Measurements from ENCODE around the gene ZNF200. TPM values are rescaled to one million over a fixed set of nuclear protein-coding genes. Genes with fewer than 3 reads are reported as not detected.
"Not testable (repeated sequence)": the region's sequence is repeated elsewhere in the genome, so short reads cannot be mapped to it uniquely, and the experiment has no call there.

Gene ZNF200, protein sequence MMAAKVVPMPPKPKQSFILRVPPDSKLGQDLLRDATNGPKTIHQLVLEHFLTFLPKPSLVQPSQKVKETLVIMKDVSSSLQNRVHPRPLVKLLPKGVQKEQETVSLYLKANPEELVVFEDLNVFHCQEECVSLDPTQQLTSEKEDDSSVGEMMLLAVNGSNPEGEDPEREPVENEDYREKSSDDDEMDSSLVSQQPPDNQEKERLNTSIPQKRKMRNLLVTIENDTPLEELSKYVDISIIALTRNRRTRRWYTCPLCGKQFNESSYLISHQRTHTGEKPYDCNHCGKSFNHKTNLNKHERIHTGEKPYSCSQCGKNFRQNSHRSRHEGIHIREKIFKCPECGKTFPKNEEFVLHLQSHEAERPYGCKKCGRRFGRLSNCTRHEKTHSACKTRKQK
- 10 to 100 TPM in 3 of 8 experiments, 1 to 10 TPM in 5; 7.3 to 14.8 (median 9.3) TPM for total RNA-seq

DNA sequence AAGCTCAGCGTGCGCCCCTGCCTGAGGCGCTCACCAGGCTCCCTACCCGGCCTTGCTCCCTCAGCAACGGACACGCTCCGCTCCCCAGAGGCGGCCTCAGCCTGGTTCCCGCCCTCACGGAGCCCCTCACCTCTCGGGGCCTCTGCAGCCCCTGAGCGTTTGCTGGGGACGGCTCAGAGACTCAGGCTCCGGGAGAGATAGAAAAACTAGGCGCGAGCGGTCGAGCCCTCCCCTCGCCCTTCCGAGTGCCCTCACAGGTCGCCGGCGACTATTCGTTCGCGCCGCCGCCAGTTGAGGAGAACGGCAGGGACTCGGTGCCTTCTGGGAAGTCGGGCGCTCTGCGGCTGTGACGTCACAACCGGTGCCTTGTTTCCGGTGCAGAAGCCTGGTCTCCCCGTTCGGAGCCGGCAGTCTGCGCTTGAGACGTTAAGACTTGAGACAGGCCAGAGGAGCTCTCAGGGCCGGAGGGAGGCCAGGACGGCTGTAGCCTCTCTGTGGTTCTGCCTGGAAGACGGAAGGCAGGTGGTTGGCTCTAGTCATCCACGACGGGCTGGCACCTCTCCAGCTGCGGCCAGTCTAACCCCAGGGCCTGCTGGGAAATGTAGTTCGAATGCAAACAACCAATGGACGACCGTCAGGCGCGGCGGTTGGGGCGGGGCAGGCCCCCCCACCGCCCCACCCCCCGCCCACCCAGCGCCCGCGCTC lies at the start of gene ZNF200:
TSS of gene ZNF200 (minus strand) at position 302 of the 705 bp plus-strand sequence. CDS start 1,403 bp downstream, outside the sequence.
- 2 to 3% (median 2%) methylated on average over 6 to 7 of the region's 59 CpGs; no CpG with 5 or more reads in 7 of the 10 experiments for WGBS, 10 experiments
- peaks cover 5 to 6% of the 10 kb centered on the region in 2 donors for H3K4me1 ChIP-seq (replicated peaks in 1 of 2)
- peak within 1 kb of the TSS; percentile 78 to 99 (median 95) for H3K4me3 ChIP-seq
- in situ Hi-C loops (cut with MboI; ENCODE audit: low pct_unique_long_range_greater_than_20kb in 2 of 9, low sequenced_read_pairs in 9 of 9, unreplicated experiment in 9 of 9) = no loop called here
- ATAC-seq (replicated peaks in 6 of 8) = peak; percentile 96 to 99 (median 98)
- peak within 1 kb of the TSS; percentile 96 to 99 for H3K27ac ChIP-seq

DNA sequence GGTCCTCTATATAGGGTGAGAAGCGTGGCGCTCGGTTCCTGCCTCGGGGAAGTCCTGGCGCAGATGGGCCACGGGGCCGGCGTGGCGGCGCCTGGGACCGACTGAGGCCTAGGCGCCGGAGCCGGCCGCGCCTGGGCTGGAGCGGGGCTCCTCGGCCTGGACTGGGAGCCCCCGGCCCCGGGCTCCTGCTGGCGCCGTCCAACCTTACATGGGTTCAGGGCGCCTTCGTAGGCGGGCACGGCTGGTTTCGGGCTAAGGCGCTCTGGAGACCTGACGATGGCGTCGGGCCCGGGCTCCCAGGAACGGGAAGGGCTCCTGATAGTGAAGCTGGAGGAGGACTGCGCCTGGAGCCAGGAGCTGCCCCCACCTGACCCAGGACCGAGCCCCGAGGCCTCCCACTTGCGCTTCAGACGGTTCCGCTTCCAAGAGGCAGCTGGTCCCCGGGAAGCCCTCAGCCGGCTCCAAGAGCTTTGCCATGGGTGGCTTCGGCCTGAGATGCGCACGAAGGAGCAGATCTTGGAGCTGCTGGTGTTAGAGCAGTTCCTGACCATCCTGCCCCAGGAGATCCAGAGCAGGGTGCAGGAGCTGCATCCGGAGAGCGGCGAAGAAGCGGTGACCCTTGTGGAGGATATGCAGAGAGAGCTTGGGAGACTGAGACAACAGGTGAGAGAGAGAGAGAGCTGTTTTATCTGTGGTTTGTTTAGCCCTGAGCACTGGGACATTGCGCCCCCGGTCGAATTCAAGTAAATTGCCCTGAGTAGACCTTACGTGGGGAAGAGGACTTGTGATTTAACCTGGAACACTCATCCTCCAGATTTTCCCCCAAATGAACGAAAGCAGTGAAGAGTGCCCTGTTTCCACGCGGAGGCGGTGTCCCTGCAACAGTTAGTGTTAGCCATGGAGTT lies 48.8 kb upstream of the ZNF200 start:
- H3K4me3 ChIP-seq = peak overlapping the region; percentile 61 to 92 (median 82)
- peak in 3 of 8 experiments; percentile 3 to 9 (median 3) for ATAC-seq (replicated peaks in 6 of 8)
- in situ Hi-C loops (cut with MboI; ENCODE audit: low pct_unique_long_range_greater_than_20kb in 2 of 9, low sequenced_read_pairs in 9 of 9, unreplicated experiment in 9 of 9) = no loop called here
- peaks cover 5 to 15% of the 10 kb centered on the region in 2 donors for H3K4me1 ChIP-seq (replicated peaks in 1 of 2)
- 0 to 70% (median 10%) methylated on average over 1 to 18 of the region's 56 CpGs; no CpG with 5 or more reads in 2 of the 10 experiments for WGBS, 10 experiments
- H3K27ac ChIP-seq = peak overlapping the region; percentile 97 to 99

DNA sequence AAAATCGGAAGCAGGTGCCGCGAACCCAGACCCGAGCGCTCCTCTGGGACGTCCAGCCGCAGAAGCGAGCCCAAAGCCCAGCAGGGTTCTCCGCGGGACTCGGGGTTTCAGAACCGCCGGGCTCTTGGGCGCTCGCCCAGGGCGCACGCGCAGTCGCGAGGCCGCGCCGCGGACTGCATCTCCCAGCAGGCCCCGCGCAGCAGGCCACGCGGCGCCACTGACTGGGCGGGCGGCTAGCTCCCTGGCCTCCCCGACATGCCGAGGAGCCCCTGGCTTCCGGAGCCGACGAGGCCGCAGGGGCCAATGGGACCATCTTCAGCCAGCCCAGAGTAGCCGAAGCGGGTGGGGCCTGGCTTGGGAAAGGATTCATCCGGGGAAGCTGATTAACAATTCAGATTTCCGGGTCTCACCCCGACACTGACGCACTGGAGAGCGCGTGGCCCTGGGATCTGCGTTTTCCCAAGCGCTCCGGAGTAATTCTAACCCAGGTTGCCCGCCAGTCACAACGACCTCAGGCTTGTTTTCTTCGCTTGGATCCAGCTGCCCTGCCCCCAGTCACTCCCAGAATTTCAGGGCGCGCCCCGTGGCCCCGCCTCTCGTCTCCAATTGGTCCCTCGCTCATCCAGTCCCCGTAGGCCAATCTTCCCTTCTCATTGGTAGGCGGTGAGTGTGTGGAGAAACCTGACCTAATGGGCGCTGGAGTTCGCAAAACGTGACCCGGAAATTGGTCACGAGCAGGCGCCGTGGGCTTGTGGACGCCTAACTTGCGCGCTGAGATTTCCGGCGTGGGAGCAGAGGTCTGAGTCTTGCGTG lies 48.0 kb upstream of the ZNF200 start, which contains the start of gene ZNF263:
TSS of gene ZNF263 (plus strand) at position 762 of the 813 bp plus-strand sequence. CDS start 328 bp downstream, outside the sequence.
- WGBS, 10 experiments = 0 to 3% (median 0%) methylated on average over 1 to 15 of the region's 72 CpGs; no CpG with 5 or more reads in 4 of the 10 experiments
- in situ Hi-C loops (cut with MboI; ENCODE audit: low pct_unique_long_range_greater_than_20kb in 2 of 9, low sequenced_read_pairs in 9 of 9, unreplicated experiment in 9 of 9) = no loop called here
- H3K4me1 ChIP-seq (replicated peaks in 1 of 2) = peaks cover 5 to 15% of the 10 kb centered on the region in 2 donors

DNA sequence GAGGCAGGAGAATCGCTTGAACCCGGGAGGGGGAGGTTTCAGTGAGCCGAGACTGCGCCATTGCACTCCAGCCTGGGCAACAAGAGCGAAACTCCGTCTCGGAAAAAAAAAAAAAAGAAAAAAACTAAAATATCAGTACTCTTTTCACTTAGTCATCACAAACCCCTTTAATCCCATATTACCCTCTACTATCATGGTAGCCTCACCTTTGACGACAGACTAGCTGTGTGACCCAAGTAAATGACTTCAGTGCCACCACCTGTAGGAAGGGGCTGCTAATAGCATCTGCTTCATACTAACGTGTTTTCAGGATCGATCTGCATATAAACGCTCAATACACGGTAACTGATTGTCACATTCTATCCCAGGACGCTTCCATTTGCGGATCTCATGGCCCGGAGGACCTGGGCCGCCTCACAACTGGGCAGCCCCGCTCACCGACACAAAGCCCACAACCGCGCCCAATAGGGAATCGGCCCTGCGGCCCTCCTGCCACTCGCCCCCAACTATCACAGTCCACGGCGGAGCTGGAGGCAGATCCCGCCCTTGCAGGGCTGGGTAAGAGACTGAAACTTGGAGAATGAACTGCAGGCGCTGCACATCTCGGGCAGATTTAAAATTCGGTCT lies 47.3 kb upstream of the ZNF200 start:
- peak overlapping the region; percentile 97 to 99 for H3K27ac ChIP-seq
- peak; percentile 31 to 62 (median 54) for ATAC-seq (replicated peaks in 6 of 8)
- in situ Hi-C loops (cut with MboI; ENCODE audit: low pct_unique_long_range_greater_than_20kb in 2 of 9, low sequenced_read_pairs in 9 of 9, unreplicated experiment in 9 of 9) = no loop called here
- H3K4me3 ChIP-seq = peak overlapping the region; percentile 61 to 92 (median 82)
- 0 to 81% (median 12%) methylated on average over 3 to 13 of the region's 29 CpGs; no CpG with 5 or more reads in 5 of the 10 experiments for WGBS, 10 experiments
- peaks cover 5 to 15% of the 10 kb centered on the region in 2 donors for H3K4me1 ChIP-seq (replicated peaks in 1 of 2)

More for the DNA sequence above, 48.0 kb upstream of the ZNF200 start, which contains the start of gene ZNF263:
- Histone ChIP-seq H3K4me3 (peak within 1 kb of the TSS; percentile 61 to 92 (median 82)), H3K27ac (peak within 1 kb of the TSS; percentile 97 to 99)
- ATAC-seq (replicated peaks in 6 of 8) = peak; percentile 83 to 90 (median 88)

DNA sequence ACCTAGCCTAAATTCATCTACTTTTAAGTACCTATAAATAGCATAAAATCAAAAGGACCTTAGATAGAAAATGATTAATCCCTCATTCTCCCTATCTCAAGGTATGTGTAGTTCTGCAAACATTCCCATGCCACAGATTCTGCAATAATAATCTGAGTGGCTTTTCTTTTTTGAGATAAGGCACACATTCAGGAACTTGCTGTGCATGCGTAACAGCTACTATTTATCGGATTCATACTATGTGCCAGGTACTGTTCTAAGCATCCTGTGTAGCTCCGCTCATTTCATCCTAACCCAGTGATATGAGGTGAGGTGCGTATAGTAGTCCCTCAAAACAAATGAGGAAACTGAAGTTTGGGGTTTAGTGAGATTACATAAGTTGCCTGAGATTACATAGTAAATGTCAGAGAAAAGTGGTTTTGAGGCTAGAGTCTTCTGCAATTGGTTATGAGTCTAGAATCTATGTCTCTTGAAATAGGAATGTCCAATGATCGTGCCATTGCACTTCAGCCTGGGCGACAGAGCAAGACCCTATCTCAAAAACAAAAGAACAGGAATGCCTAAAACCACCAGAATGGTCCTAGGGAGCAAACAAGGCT lies 46.4 kb upstream of the ZNF200 start:
- in situ Hi-C loops (cut with MboI; ENCODE audit: low pct_unique_long_range_greater_than_20kb in 2 of 9, low sequenced_read_pairs in 9 of 9, unreplicated experiment in 9 of 9) = no loop called here
- ATAC-seq (replicated peaks in 6 of 8) = no peak
- Histone ChIP-seq H3K27ac (peak overlapping the region in 1 of 2 donors; percentile 99), H3K4me3 (no peak overlapping the region), H3K4me1 (replicated peaks in 1 of 2) (peaks cover 5 to 15% of the 10 kb centered on the region in 2 donors)
- WGBS, 10 experiments = 92 to 100% (median 100%) methylated on average over 1 to 6 of the region's 6 CpGs; no CpG with 5 or more reads in 1 of the 10 experiments

DNA sequence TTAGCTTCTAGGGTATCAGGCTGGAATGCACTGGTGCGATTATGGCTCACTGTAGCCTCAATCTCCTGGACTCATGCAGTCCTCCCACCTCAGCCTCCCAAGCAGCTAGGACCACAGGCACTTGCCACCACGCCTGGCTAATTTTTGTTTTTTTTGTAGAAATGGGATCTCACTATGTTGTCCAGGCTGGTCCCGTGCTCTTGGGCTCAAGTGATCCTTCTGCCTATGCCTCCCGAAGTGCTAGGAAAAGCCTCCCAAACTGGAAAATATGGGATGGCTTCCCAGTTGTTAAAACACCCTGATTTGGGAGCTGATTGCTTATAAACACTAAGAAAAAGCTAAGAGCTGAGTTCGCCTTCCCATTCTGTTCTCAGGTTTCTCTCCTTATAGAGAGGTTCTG lies 41.7 kb upstream of the ZNF200 start:
- no peak for ATAC-seq (replicated peaks in 6 of 8)
- Histone ChIP-seq H3K4me1 (replicated peaks in 1 of 2) (peaks cover 0 to under 1% of the 10 kb centered on the region in 2 donors), H3K27ac (no peak overlapping the region), H3K4me3 (no peak overlapping the region)
- 29 to 88% (median 67%) methylated on average over 1 to 5 of the region's 5 CpGs; no CpG with 5 or more reads in 2 of the 10 experiments for WGBS, 10 experiments
- in situ Hi-C loops (cut with MboI; ENCODE audit: low pct_unique_long_range_greater_than_20kb in 2 of 9, low sequenced_read_pairs in 9 of 9, unreplicated experiment in 9 of 9) = no loop called here

DNA sequence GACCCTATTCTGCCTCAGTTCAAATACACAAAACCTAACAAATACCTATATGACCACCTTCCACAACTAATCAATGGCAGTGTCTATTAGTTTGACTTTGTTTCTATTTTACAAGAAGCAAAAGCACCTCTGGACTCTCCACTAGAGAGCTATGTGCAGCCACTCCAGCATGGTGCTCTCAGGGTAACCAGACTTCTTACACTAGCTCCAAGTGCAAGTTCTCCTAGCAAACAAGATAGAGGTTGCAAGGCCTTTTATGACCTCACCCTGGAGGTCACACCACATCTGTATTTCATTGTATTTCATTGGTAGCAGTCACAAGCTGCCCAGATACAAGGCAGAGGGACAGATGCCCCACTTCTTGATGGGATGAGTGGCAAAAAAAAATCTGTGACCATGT lies 40.0 kb upstream of the ZNF200 start:
- in situ Hi-C loops (cut with MboI; ENCODE audit: low pct_unique_long_range_greater_than_20kb in 2 of 9, low sequenced_read_pairs in 9 of 9, unreplicated experiment in 9 of 9) = no loop called here
- H3K4me1 ChIP-seq (replicated peaks in 1 of 2) = no peaks in the 10 kb centered on the region

DNA sequence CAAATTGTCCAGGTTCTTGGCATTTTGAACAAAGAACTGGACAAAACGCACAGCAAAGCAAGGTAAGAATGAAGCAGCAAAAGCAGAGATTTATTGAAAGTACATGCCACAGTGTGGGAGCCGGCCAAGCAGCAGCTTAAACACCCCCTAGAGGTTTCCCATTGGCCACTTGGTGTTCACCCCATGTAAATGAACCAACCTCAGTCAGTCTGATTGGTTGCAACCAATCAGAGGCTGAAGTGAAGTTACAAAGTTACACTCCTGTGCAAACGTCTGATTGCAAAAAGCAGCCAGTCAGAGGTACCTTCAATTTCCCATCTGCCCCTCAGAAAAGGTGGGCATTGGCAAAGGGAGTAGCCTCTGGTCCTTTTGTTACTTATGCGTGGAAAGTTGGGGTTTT lies 39.5 kb upstream of the ZNF200 start:
- no peak overlapping the region for H3K4me3 ChIP-seq
- no peaks in the 10 kb centered on the region for H3K4me1 ChIP-seq (replicated peaks in 1 of 2)
- H3K27ac ChIP-seq = no peak overlapping the region
- in situ Hi-C loops (cut with MboI; ENCODE audit: low pct_unique_long_range_greater_than_20kb in 2 of 9, low sequenced_read_pairs in 9 of 9, unreplicated experiment in 9 of 9) = no loop called here
- peak in 4 of 8 experiments; percentile 36 to 65 (median 52) for ATAC-seq (replicated peaks in 6 of 8)
- WGBS, 10 experiments = 42 to 100% (median 55%) methylated on average over 1 to 4 of the region's 4 CpGs; no CpG with 5 or more reads in 2 of the 10 experiments

More for the DNA sequence above, 40.0 kb upstream of the ZNF200 start:
- ATAC-seq (replicated peaks in 6 of 8) = no peak
- H3K27ac ChIP-seq = no peak overlapping the region
- H3K4me3 ChIP-seq = no peak overlapping the region

DNA sequence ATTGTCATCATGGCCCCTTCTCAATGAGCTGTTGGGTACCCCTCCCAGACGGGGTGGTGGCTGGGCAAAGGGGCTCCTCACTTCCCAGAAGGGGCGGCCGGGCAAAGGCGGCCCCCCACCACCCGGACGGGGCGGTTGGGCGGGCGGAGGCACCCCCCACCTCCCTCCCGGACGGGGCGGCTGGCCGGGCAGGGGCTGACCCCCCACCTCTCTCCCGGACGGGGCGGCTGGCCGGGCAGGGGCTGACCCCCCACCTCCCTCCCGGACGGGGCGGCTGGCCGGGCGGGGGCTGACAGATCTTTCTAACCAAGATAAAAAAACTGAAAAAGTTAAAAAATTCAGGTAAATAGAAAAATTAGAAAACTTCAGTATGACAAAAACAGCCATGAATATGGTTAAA lies 36.3 kb upstream of the ZNF200 start:
- H3K27ac ChIP-seq; in situ Hi-C loops (cut with MboI; ENCODE audit: low pct_unique_long_range_greater_than_20kb in 2 of 9, low sequenced_read_pairs in 9 of 9, unreplicated experiment in 9 of 9); H3K4me1 ChIP-seq (replicated peaks in 1 of 2); H3K4me3 ChIP-seq; ATAC-seq (replicated peaks in 6 of 8): not testable (repeated sequence)
- 88 to 90% methylated on average over 2 to 6 of the region's 22 CpGs; no CpG with 5 or more reads in 8 of the 10 experiments for WGBS, 10 experiments

DNA sequence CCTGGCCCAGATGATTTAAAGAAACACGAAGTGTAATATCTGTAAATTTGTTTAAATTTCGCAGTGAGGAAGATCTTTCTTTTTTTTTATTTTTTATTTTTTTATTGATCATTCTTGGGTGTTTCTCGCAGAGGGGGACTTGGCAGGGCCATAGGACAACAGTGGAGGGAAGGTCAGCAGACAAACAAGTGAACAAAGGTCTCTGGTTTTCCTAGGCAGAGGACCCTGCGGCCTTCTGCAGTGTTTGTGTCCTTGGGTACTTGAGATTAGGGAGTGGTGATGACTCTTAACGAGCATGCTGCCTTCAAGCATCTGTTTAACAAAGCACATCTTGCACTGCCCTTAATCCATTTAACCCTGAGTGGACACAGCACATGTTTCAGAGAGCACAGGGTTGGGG lies 35.8 kb upstream of the ZNF200 start:
- 64 to 100% (median 80%) methylated on average over 1 to 3 of the region's 5 CpGs; no CpG with 5 or more reads in 5 of the 10 experiments for WGBS, 10 experiments
- H3K4me3 ChIP-seq; H3K4me1 ChIP-seq (replicated peaks in 1 of 2); H3K27ac ChIP-seq; ATAC-seq (replicated peaks in 6 of 8); in situ Hi-C loops (cut with MboI; ENCODE audit: low pct_unique_long_range_greater_than_20kb in 2 of 9, low sequenced_read_pairs in 9 of 9, unreplicated experiment in 9 of 9): not testable (repeated sequence)

DNA sequence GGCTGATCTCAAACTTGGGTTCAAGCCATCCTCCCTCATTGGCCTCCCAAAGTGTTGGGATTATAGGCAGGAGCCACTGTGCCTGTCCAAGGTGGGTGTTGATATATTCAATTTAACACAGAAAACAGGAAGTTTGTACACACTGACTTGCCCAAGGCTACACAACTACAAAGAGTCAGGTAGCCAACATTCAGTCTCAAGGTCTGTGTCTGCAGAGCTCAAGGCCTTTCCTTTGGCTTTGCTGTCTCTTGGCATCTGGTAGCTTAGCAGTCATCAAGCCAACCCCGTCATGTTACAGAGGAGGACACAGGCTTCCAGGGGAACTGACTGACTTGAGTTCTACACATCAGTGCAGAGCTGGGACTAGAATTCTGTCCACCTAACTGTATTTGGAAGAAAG lies 33.3 kb upstream of the ZNF200 start:
- Histone ChIP-seq H3K4me1 (replicated peaks in 1 of 2) (peaks cover 0 to 4% of the 10 kb centered on the region in 2 donors), H3K4me3 (no peak overlapping the region), H3K27ac (no peak overlapping the region)
- ATAC-seq (replicated peaks in 6 of 8) = no peak
- 50 to 100% (median 90%) methylated on average over 1 of the region's 1 CpG; no CpG with 5 or more reads in 6 of the 10 experiments for WGBS, 10 experiments
- in situ Hi-C loops (cut with MboI; ENCODE audit: low pct_unique_long_range_greater_than_20kb in 2 of 9, low sequenced_read_pairs in 9 of 9, unreplicated experiment in 9 of 9) = no loop called here
